NAMALWA (cell line): Measurements from ENCODE around the gene OR51B4.
"Not testable (repeated sequence)": the region's sequence is repeated elsewhere in the genome, so short reads cannot be mapped to it uniquely, and the experiment has no call there.

ENCODE experiments used
- DNase-seq: peaks from one replicate; pipeline ENCODE4 v3.0.0-alpha.2; 2015; ENCODE audit warnings: low spot score

OR51B4 gene, protein sequence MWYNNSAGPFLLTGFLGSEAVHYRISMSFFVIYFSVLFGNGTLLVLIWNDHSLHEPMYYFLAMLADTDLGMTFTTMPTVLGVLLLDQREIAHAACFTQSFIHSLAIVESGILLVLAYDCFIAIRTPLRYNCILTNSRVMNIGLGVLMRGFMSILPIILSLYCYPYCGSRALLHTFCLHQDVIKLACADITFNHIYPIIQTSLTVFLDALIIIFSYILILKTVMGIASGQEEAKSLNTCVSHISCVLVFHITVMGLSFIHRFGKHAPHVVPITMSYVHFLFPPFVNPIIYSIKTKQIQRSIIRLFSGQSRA

DNA sequence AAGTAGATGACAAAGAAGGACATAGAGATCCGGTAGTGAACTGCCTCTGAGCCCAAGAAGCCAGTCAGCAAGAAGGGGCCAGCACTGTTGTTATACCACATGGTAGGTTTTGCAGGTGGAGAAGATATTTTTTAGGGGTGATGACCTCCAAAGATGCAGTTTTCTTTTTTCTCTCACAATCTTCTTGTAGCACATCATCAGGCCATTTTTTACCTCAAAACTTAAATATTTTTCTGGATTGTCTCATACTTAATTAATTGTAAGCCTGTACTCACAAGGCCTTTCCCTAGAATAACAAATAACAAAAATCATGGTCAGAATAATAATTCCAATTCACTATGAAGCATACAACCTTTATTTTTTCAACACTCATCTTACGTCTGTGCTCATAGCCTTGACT is at the start of gene OR51B4:
Gene OR51B4 (minus strand): TSS at position 101 of the 400 bp plus-strand sequence. CDS start 0 bp downstream, at position 101.
- DNase-seq = no peak

DNA sequence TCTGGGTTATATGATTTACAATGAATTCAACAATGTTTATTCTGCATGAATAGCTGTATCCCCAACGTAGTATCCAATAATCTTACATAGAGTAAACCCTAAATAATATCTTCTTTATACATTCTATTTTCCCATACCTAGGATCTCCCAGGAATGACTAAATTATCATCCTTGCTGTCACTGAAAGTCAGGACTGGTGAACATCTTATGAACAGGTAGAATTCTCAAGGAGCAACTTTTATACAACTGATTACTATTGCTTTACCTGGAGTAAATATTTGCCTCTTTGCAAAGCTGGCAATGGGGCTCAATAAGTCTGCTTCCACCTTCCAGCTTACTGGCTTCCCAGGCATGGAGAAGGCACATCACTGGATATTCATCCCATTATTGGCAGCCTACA is 49.5 kb upstream of the OR51B4 start, which contains the start of gene OR51B6:
Gene OR51B6 (plus strand): TSS at position 301 of the 400 bp plus-strand sequence. CDS start 0 bp downstream, at position 301.
- no peak for DNase-seq

DNA sequence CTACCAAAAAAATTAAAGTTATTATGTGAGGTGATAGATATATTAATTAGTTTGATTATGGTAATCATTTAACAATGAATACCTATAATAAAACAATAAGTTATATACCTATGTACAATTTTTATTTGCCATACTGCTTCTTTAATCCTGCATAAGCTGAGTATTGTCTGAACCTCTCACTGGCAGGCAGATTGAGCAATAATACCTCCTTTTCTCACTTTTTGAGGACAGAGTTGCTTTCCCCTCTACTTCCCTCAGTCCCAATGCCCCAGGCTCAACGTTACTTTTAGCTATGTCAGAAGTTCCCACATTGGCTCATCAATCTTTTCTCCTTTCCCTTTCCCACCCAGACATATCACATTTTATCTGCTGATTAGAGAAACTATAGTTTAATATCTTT is 47.8 kb upstream of the OR51B4 start:
- no peak for DNase-seq

DNA sequence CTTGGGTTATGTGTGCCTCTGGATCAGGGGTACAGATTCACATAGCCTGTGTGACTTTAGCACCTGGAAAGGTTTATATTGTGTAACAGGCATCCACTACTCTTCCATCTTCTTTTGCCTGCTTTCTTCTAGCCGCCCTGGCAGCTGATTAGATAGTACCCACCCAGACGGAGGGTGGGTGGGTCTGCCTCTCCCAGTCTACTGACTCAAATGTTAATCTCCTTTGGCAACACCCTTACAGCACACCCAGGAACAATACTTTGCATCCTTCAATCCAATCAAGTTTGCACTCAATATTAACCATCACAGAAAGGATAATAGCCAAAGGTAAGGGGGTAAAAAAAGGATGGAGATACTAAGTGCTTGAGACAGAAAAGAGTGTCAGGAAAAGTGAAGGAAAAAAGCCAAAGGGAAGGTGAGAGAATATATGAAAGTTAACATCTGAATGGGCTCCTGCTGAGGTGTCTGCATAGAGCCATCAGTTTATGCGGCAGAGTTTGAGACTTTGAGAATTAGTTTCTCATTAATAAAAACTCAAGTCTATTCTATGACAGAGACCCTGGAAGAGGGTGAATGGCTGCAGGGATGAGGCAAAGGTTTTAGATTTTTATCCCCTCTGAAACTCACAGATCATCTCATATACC is 46.9 kb upstream of the OR51B4 start:
- DNase-seq = no peak

DNA sequence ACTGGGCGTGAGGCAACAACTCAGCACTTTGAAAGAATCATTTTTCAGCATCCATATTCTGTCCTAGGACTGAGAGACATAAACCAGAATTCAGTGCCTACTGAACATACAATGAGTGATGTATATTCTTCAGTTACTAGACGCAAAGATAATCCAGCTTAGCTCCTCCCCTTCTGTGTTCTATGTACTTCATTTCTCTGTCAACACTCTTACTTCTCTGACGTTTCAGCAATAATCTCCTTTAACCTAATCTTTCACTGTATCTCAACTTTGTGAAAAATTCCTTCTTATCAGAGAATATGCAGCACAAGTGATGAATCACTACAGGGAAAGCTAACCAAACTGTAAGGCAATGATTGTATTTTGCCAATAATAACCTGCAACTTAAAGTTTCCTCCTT is 44.1 kb upstream of the OR51B4 start:
- no peak for DNase-seq

DNA sequence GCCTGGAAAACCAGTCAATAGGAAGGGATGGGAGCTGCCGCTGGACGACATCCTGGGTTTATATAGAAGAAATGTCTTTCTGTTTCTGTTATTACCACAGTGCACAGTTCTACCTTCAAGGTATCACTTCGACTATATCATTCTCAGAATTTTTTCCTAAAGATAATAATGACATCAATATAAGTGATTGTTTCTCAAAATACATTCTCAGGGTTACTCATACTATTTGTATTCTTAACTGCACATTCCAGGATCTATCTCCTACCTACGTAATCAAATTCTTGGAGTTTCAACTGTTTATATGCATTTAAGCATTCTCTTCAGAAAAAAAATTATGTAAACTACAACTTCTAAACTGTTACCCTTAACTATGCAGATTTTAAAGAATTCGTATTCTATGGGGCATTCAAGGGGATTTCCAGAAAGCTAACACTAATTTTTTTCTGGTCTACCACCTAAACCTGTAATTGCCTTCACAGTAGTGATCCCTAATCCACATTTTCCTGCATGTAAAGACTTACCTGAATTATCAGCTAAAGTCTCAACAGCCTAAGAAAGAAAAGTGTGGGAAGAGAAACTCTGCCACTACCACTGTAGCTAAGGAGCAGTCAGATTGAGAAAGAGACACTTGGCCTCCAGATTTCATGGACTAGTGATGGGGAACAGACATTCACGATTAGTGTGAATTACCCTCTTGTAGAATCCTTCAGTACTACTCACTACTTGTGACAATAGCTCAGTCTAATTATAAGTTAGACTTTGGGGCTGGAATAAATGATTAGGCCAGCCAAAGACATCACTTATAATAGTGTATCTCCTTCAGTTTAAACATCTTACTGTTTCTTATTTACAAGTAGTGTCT is 42.0 kb upstream of the OR51B4 start, which contains the start of gene OR51B5:
Gene OR51B5 (minus strand): TSS at position 51 of the 862 bp plus-strand sequence. CDS start 0 bp downstream, at position 51.
- DNase-seq = no peak

DNA sequence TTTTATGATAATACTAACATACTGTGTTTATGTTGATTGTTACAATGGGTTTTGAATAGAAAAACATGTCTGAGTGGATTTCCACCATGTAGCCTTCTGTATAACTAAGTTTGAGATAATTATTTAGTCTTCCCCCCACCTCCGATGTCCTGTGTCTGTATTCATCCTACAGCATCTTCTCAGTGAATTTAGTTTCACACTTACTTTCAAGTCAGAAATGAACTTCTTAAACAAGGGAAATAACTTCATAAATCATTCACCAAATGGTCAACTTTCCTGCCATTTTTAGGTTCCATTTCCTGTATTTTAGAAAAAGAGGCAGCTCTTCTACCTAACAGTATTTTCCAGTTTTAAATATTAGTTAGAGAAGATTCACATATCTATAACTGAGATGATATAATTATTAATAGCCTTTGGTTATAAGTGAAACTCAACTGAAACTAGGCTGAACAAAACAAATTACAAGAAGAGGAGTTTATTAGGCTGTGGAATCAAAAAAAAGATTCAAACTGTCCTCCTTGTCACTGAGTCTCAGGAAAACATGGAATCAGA is 38.1 kb upstream of the OR51B4 start:
- DNase-seq = no peak

DNA sequence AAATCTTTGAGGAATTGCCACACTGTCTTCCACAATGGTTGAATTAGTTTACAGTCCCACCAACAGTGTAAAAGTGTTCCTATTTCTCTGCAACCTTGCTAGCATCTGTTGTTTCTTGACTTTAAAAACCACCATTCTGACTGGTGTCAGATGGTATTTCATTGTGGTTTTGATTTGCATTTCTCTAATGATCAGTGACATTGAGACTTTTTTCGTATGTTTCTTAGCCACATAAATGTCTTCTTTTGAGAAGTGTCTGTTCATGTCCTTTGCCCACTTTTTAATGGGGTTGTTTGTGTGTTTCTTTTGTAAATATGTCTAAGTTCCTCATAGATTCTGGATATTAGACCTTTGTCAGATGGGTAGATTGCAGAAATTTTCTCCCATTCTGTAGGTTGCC is 35.5 kb upstream of the OR51B4 start:
- not testable (repeated sequence) for DNase-seq

DNA sequence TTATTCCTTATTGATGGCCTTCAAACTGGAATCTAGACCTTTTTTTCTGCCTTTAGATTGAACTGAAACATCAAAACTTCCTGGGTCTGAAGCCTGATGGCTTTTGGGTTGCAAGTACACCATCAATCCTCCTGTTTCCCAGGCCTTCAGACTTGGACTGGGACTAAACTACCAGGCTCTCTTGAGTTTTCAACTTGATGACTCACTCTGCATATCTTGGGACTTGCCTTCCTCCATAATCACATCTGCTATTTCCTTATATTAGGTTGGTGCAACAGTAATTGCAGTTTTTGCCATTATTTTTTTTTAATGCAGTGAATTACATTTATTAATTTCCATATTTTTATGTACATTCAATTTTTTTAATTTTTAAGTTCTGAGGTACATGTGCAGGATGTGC is 34.6 kb upstream of the OR51B4 start:
- no peak for DNase-seq

DNA sequence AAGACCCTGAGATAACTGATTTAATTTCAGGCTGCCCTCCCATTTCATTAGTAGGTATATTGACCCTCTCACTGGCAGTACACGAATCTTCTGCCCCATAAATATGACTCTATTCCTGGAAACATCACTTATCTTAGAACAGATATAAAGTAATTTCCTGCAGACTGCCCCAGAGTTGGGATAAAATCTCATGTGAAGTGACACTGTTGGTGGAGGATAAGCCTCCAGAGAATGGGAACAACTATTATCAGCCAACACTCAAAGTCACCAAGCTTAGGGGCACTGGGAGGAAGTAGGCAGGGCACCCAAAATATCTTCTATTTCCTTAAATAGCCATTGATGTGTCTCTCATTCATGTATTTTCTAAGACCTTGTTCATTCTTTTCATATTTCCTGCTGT is 33.4 kb upstream of the OR51B4 start:
- no peak for DNase-seq

DNA sequence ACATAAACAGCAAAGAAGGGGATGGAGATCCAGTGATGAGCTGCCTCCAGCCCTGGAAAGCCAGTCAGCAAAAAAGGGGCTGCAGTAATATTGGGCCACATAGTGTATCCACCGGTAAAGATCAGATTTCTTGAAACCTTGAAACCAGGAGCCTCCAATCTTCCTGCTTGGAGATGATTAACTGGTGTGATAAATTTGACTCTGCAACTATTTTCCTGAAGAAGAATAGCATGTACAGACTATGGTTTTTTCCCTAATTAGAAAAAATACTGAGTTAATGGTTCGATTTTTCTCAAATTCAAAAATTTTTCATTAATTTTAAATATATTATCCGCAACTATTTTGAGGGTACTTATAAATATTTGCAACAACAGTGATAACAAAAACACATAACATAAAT is 22.5 kb upstream of the OR51B4 start, which contains the start of gene OR51B2:
Gene OR51B2 (minus strand): TSS at position 101 of the 400 bp plus-strand sequence. CDS start 0 bp downstream, at position 101.
- no peak for DNase-seq

DNA sequence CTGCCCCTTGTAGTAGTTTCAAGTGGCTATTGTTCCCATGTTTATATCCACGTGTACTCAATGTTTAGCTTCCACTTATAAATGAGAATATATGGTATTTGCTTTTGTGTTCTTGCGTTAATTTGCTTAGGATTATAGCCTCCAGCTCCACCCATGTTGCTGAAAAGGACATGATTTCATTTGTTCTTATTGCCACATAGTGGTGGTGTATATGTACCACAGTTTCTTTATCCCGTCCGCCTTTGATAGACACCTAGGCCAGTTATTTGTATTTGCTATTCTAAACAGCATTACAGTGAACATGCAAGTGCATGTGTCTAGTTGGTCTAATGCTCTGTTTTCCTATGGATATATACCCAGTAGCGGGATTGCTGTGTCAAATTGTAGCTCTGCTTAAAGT is 15.5 kb upstream of the OR51B4 start:
- DNase-seq = no peak

DNA sequence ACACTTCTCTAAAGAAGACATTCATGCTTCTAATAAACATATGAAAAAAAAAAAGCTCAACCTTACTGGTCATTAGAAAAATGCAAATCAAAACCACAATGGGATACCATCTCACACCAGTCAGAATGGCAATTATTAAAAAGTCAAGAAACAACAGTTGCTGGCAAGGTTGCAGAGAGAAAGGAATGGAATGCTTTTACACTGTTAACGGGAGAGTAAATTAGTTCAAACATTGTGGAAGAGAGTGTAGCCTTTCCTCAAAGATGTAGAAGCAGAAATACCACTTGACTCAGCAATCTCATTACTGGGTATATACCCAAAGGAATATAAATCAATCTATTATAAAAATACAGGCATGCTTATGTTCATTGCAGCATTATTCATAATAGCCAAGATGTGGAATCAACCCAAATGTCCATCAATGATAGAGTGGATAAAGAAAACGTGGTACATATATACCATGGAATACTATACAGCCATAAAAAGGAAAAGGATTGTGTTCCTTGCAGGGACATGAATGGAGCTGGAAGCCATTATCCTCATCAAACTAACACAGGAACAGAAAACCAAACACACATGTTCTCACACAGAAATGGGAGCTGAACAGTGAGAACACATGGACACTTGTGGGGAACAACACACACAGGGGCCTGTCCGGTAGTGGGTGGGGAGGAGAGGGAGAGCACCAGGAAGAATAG is 11.7 kb upstream of the OR51B4 start:
- not testable (repeated sequence) for DNase-seq

DNA sequence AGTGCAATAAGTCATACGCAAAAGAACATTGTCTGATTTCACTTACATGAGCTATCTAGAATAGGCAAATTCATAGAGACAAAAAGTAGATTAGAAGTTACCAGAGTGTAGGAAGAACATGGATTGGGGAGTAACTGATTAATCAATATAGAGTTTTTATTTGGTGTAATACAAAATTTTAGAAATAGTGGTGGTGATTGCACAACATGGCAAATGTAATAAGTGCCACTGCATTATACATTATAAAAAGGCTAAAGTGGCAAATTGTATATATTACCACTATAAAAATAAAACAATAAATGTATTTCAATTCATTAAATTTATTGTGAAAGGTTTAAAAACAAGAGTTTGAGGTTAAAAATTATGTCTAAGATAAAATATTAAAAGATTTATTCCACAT is 8.7 kb upstream of the OR51B4 start:
- no peak for DNase-seq

DNA sequence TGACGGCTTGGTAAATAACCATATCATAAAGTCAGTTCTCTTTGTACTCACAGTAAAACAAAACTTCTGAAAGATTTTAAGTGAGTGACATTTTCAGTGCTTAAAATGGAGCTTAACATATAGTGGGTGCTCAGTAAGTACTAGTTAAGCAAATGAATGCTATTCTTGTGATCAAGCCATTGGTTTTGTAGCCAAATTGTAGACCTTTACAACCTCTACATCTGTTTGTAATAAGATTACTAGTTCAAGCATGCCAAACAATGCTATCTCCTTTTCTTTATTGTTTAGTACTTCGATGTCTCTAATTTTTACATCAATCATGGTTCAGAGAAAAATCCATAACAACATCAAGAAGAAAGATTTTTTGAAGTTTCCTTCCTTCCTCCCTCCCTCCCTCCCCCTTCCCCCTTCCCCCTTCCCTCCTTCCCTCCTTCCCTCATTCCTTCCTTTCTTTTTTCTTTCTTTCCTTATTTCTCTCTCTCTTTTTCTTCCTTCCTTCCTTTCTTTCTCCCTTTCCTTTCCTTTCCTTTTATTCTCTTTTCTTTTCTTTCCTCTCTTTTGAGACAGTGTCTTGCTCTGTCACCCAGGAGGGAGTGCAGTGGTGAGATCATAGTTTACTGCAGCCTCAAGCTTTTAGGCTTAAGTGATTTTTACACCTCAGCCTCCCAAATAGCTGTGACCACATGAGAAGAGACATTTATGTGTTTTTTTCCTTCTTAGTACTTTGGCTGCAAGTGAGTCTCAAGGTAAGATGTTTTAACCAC is 5.7 kb upstream of the OR51B4 start:
- no peak for DNase-seq

DNA sequence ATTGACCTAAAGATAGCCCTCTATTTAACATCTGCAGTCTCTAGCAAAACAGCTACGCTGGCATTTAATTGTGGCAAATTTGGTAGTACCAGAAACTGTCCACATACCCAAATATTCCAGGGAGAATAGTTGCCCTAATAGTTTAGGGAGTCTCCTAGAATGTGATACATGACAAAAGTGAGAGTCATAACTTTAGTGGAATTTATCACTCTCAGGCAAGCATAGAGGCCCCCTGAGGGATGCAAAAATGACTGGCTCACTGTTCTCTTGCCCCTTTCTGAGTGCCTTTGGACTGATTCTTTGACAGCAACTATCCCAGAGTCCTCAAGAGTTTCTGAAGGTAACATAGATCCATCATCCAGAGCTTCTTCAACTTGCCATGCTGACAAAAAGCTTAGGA is 2.3 kb upstream of the OR51B4 start:
- DNase-seq = no peak

DNA sequence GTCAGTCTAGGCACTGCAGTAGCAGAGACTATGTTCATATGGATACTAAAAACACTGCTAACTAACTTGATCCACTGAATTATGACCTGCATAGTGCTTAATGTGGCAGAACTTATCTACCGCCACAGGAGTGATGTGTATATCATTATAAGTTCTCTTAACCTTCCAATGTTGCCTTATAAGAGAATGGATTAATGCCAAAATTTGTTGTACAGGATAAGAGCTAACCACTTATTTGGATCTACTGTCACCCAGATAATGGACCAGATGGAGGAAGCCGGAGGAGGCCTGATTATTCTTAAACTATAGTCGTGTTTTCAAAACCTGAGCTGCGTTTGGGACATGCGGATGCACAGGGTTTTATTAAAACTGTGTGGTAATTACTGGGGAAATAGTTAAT is 1.9 kb upstream of the OR51B4 start:
- no peak for DNase-seq

DNA sequence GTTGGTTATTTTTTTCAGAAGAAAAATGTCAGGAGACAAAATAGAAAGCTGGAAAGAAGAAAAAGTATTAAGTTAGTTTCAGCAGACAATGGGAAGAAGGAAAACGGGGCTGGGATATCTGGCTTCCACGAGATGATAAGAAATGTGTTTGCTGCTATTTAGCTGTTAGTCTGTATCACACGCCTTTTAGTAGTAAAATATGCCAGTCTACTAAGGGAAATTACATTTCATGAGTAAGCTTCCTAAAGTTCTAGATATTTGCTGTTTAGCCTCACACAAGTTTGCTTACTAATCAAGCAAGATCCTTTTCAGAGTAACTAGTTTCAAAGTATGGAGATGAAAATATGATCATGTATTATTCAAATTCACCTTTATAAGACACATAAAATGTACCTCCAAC is 1.5 kb downstream of the OR51B4 start:
- DNase-seq = no peak

DNA sequence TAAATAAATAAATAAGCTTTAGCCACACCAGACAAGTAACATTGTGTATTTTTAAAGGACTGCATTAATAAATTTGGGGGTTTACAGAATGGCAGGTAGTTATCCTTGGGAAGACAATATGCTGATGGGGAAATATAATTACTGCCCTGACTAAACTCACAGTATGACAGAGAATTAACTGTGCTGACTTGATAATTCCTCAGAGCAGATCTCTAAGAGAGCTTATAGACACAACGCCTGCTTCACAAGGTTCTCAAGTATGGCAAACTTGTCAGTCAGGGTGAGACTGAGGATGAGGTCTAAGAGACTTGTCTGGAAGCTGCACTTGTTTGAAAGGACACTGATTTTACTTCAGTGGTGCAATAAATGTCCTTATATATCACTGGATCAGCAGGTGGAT is 3.3 kb downstream of the OR51B4 start:
- DNase-seq = no peak

DNA sequence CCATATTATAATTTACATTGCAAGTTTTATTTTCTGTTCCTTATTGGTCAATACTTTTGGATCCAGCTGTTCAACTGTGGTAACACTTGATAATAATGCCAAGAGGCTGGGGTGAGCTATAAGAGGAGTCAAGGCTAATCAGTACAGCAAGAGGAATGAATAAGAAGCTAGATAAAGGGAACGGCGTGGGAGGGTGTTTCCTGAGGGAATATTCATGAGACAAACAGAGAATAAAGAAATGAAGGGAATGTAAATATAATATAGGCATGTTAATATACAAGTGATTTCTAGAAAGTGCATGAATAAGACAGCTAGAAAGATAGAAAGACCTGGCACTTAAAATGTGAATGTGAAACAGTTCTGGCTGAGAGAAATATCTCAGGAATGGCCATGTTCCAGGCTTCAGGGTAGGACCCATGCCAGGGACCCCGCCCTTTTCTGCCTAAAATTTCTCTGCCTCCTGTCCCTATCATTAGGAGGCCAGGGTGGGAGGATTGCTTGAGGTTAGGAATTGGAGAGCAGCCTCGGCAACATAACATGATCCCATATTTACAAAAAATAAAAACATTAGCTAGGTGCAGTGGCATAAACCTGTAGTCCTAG is 3.9 kb downstream of the OR51B4 start:
- no peak for DNase-seq
